ENCODE results near the gene NEGR1.

NEGR1 gene

DNA sequence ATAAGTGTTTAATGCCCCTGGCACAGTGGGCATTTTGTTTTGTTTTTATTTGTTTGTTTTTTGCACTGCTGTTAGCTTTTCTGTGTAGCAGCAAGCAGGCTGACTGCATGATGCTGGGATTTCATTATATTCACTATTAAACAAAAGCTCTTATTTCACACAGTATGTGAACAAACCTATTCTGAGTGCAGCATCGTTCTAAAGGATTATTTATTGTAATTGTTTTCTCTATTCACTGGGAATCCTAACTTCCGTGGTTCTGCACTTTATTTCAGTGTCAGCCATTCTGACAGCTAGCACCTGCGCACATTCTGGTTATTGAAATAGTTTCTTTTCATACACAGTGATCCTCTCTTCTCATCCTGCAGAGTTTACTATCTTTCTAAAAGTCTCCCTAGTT lies 595.0 kb downstream of the NEGR1 start:
- DNase-seq (ENCODE audit: low read depth): no peak

- no peak for DNase-seq (ENCODE audit: low read depth)
These were observed 605.1 kb downstream of the NEGR1 start for GRCh38 chr1:71676979-71677925.

- DNase-seq (ENCODE audit: low read depth): no peak
These were observed 614.3 kb downstream of the NEGR1 start for GRCh38 chr1:71668065-71668464.

DNA sequence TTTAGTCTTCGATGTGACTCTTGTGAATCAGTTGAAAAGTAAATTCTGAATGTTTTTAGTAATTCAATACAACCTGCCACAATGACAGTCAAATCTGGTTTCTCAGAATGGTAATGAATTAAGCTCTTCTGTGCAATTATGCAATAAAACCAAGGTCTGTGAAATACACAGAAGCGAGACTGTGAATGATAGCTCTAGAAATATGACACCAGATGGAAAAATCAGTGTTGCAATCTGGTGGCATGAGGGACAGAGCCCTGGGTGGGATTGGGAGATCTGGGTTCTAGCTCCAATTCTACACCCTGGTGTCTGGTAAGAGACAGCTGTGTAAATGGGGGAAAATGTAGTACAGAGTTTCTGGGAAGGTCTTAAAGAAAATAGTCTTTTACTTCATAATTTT lies 615.1 kb downstream of the NEGR1 start:
- DNase-seq (ENCODE audit: low read depth): peak; percentile 63

GRCh38 chr1:71666609-71667008 lies 615.7 kb downstream of the NEGR1 start:
- DNase-seq (ENCODE audit: low read depth): no peak

GRCh38 chr1:71660411-71660810 lies 621.9 kb downstream of the NEGR1 start:
- DNase-seq (ENCODE audit: low read depth): peak; percentile 80

- DNase-seq (ENCODE audit: low read depth): peak; percentile 89
These were observed 624.3 kb downstream of the NEGR1 start for GRCh38 chr1:71657891-71658679.

GRCh38 chr1:71656902-71657301 lies 625.4 kb downstream of the NEGR1 start:
- DNase-seq (ENCODE audit: low read depth): peak; percentile 70

DNA sequence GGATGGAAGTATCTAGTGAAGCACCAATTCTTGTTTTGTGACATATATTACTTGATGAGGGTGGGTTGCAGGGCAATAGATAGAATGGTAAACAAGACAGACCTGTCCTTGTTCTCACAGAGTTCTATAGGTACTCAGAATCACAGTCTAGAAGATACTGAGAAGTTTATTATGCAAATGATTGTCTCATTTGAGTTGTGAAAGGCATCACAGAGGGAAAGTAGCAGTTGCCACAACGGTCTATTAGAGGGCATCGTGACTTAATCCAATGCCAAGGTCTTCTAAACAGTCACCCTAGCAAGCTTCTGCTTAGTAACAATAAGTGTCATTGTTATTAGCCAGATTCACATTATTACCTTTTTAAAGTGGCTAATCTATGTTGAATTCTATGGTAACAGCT lies 626.7 kb downstream of the NEGR1 start:
- no peak for DNase-seq (ENCODE audit: low read depth)

DNA sequence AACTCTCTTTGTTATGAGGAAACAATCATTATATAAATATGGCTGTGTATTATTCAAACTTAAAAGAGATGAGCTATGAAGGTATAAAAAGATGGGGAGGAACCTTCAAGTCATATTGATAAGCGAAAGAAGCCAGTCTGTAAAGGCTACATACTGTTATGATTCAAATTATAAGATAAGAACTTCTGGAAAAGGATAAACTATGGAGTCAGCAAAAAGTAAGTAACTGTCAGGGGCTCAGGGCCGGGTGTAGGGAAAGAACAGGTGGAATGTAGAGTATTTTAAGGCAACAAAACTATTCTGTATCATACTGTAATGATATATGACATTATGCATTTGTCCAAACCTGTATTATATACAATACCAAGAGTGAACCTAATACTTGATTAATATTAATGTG lies 628.4 kb downstream of the NEGR1 start:
- DNase-seq (ENCODE audit: low read depth): no peak

DNA sequence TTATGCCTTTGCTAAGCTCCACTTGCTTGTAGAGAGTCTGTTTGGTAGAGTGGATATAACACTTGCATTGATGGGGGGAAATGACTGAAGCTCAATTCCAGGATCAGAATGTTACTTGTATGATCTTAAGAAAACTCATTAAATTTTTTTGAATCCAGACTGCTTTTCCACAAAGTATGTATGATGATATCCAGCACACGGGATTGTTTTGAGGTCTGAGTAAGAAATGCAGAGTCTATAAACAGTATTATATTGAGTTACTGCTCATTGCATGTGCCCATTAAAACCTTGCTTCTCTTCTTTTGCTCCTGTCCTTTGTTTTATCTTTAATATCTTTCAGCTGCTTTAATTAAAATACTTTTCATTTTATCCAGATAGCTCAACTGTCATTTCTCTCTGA lies 631.1 kb downstream of the NEGR1 start:
- DNase-seq (ENCODE audit: low read depth): peak; percentile 38

DNA sequence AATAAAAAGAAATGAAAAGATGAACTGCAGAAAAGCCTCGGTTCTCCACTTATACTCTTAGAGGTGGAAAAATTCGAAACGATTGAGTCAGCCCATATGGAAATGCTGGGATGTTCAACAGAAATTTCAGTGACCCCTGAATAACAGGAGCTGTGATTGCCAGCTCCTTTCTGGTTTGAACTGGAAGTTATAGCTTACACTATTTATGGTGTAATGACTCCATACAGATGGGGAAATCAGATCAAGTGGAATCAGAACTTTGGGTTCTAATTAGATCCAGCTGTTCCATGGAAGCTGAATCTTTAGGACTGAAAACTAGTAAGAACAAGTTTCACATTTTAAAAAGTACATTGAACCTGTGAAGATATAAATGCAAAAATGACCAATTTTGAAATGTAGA lies 632.2 kb downstream of the NEGR1 start:
- peak; percentile 91 for DNase-seq (ENCODE audit: low read depth)

GRCh38 chr1:71649608-71650007 lies 632.7 kb downstream of the NEGR1 start:
- no peak for DNase-seq (ENCODE audit: low read depth)

DNA sequence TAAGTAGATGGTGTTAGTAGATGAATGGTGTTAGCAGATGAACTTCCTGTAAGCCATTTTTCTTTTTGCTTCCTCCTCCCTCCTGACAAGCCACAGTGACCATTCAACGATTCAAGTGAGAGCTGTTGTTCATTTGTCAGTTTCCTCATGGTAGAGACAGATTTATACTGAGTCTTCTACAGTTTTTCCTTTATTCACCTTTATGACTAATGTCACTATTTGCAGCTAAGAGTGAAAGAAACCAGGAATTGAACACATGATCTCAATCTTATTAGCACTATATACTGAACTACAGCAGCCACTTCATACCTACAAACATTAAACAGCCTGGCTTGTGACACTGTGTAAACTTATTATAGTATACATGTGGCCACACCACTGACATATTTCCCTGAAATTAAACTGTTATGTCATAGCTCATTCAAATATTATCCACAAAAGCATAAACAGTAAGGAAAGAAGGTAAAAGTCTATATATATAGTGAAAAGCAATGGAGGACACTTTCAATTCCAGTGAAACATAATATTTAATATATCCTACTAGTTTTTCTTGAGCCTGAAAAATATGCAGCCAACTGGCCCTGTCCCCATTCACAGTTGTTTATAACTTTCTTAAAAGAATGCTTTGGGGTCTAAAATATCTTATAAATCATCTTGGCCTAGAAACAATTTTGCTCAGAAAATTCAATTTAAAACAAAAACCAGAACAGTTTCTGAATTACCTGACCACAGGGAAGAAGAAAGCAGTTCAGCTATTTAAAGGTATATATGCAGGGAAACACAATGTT lies 634.6 kb downstream of the NEGR1 start:
- no peak for DNase-seq (ENCODE audit: low read depth)

DNA sequence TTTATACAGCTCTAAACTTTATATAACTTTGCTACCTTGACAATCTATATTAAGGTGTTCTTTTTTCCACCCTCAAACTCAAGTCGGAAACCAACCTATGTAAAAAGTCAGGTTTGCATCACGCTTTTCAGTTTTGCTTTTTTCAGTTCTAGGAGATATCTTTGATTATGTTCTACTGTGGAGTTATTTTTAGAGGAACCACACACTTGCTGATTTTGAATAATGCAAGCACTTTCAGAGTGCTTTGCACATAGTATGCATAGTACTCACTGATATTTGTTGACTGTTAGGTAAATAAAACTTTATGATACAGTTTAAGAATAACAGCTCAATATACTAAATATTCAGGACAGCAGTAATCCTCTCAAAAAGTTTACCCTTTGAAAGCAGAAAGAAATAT lies 637.3 kb downstream of the NEGR1 start:
- no peak for DNase-seq (ENCODE audit: low read depth)

GRCh38 chr1:71641903-71642302 lies 640.4 kb downstream of the NEGR1 start:
- no peak for DNase-seq (ENCODE audit: low read depth)

DNA sequence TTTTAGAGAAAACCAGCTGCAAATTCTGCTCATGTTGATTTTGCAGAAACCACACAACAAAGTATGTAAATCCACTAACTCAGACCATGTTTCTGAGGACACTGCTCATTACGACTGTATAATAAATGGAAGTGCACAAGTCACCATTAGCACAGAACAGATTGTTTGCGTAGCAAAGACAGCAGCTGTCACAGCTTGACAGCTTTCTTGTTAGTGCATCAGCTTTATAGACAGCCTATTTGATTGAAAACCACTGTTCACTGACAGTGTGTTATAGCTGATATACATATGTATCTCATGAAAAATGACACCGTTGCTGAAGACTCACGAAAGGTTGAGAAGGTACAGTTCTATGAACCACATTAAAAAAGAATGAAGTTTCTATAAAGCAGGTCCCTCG lies 641.3 kb downstream of the NEGR1 start:
- no peak for DNase-seq (ENCODE audit: low read depth)

GRCh38 chr1:71640116-71640515 lies 642.2 kb downstream of the NEGR1 start:
- peak; percentile 56 for DNase-seq (ENCODE audit: low read depth)

- peak; percentile 48 for DNase-seq (ENCODE audit: low read depth)
These were observed 644.1 kb downstream of the NEGR1 start for GRCh38 chr1:71638081-71638766.

DNA sequence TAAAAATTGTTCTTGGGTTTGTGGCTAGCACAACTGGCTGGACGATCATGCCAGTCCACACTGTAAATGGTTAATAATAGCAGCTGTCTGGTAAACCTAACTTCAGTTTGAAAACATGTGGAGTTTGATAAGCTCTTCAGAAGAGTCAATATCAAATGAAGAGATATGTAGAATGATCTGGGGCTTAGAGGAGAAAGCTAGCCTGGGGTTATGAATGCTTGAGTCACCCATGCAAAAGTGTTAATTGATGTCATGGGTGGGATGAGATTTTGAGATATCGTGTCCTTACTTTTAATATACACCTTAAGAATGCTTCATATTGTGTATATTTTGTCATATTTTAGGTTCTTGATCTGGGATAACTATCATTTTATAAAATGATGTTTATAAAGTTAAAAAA lies 646.8 kb downstream of the NEGR1 start:
- no peak for DNase-seq (ENCODE audit: low read depth)

DNA sequence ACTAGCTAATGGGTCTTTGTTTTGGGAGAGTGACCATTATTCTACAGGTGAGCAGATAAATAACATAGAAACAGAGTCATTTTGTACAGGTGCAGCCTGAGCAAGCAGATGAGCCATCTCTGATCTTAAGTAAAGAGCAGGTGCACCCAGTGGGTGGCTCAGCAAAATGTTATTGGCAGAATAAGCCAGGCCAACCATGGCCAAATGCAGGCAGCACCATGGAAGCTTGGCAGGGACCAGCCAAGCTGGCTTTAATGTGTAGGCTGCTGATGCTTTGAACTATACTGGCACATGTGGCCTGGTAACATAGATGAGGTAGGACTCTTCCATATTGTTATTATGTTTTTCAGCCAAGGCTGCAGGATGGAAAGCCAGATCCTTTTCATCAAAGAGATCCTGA lies 648.2 kb downstream of the NEGR1 start:
- no peak for DNase-seq (ENCODE audit: low read depth)

- DNase-seq (ENCODE audit: low read depth): no peak
These were observed 652.3 kb downstream of the NEGR1 start for GRCh38 chr1:71630073-71630472.
